ENCODE data around the gene EYS.

DNA sequence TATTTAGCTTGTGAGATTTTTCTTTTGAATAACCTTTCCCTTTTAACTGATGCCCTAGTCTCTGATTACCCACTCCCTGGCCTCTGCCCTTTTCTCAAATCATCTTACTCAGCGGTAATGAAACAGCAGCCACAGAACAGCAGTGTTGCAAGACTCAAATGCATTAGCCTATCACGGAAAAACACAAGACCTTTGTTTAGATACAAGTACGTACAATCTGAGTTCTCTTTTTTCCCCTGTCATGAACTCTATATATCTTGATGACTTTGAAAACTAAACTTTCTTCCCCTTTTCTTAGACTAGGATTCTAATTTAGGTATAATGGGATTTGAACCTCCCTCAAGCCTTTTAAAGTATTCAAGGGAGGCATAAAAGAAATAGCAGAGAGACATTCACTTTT lies 1034.9 kb downstream of the EYS start:
- TF ChIP-seq FOSB (CRISPR knock-in tag; IDR thresholded peaks at IDR 0.05): no peak
- TF ChIP-seq POLR2A (IDR thresholded peaks at IDR 0.05; ENCODE audit: low read length): no peak
- TF ChIP-seq, protein P1, sequence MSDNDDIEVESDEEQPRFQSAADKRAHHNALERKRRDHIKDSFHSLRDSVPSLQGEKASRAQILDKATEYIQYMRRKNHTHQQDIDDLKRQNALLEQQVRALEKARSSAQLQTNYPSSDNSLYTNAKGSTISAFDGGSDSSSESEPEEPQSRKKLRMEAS (IDR thresholded peaks at IDR 0.05): no peak
- TF ChIP-seq, protein P2, sequence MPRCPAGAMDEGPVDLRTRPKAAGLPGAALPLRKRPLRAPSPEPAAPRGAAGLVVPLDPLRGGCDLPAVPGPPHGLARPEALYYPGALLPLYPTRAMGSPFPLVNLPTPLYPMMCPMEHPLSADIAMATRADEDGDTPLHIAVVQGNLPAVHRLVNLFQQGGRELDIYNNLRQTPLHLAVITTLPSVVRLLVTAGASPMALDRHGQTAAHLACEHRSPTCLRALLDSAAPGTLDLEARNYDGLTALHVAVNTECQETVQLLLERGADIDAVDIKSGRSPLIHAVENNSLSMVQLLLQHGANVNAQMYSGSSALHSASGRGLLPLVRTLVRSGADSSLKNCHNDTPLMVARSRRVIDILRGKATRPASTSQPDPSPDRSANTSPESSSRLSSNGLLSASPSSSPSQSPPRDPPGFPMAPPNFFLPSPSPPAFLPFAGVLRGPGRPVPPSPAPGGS (IDR thresholded peaks at IDR 0.05): no peak
- TF ChIP-seq, protein P3, sequence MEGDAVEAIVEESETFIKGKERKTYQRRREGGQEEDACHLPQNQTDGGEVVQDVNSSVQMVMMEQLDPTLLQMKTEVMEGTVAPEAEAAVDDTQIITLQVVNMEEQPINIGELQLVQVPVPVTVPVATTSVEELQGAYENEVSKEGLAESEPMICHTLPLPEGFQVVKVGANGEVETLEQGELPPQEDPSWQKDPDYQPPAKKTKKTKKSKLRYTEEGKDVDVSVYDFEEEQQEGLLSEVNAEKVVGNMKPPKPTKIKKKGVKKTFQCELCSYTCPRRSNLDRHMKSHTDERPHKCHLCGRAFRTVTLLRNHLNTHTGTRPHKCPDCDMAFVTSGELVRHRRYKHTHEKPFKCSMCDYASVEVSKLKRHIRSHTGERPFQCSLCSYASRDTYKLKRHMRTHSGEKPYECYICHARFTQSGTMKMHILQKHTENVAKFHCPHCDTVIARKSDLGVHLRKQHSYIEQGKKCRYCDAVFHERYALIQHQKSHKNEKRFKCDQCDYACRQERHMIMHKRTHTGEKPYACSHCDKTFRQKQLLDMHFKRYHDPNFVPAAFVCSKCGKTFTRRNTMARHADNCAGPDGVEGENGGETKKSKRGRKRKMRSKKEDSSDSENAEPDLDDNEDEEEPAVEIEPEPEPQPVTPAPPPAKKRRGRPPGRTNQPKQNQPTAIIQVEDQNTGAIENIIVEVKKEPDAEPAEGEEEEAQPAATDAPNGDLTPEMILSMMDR (IDR thresholded peaks at IDR 0.05): no peak
- no peak for TF ChIP-seq SMC3 (IDR thresholded peaks at IDR 0.05)
- TF ChIP-seq ESRRA (IDR thresholded peaks at IDR 0.05; ENCODE audit: borderline replicate concordance, low read length): no peak
- no peak for TF ChIP-seq CHD4 (IDR thresholded peaks at IDR 0.05; ENCODE audit: borderline replicate concordance)
- TF ChIP-seq, protein P4, sequence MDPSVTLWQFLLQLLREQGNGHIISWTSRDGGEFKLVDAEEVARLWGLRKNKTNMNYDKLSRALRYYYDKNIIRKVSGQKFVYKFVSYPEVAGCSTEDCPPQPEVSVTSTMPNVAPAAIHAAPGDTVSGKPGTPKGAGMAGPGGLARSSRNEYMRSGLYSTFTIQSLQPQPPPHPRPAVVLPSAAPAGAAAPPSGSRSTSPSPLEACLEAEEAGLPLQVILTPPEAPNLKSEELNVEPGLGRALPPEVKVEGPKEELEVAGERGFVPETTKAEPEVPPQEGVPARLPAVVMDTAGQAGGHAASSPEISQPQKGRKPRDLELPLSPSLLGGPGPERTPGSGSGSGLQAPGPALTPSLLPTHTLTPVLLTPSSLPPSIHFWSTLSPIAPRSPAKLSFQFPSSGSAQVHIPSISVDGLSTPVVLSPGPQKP (IDR thresholded peaks at IDR 0.05; ENCODE audit: low read depth, low read length): no peak
- TF ChIP-seq TFCP2L1 (CRISPR knock-in tag; IDR thresholded peaks at IDR 0.05): no peak
- TF ChIP-seq RAD21 (conservative IDR thresholded peaks at IDR 0.05 in 1 of 2, IDR thresholded peaks at IDR 0.05 in 1 of 2): no peak

All from A549 (cell line).